ENCODE results near the gene LHPP.

DNA sequence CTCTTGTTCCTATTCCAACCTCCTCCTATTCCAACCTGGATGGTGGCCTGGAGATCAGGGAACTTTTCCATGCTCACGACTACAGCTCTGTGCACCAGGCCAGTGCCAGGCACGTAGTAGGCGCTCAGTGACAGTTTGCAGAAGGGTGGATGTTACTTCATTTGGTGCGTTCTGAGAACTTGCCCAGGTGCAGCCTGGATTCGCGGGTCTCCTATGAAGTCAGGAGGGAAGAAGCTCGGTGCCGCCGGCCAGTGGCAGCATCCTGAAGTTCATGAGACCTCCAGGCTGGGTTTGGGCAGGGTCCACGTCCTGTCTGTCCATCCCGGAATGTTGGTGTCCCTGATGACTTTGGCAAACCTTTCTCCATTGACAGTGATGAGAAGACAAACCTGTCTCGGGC lies 21.3 kb downstream of the LHPP start:
- TF ChIP-seq EP300 (IDR thresholded peaks at IDR 0.05; ENCODE audit: borderline replicate concordance in 1 of 2, control insufficient read depth in 1 of 2, low read depth in 2 of 2, low read length in 2 of 2) (no peak), HDAC2 (IDR thresholded peaks at IDR 0.05) (no peak), RBBP5 (conservative IDR thresholded peaks at IDR 0.05) (no peak), POLR2A (IDR thresholded peaks at IDR 0.05; ENCODE audit: low read depth, low read length) (no peak), TAF1 (IDR thresholded peaks at IDR 0.05; ENCODE audit: borderline replicate concordance, low read depth, low read length) (no peak), ZNF217 (IDR thresholded peaks at IDR 0.05) (no peak)
- TF ChIP-seq, protein P1, sequence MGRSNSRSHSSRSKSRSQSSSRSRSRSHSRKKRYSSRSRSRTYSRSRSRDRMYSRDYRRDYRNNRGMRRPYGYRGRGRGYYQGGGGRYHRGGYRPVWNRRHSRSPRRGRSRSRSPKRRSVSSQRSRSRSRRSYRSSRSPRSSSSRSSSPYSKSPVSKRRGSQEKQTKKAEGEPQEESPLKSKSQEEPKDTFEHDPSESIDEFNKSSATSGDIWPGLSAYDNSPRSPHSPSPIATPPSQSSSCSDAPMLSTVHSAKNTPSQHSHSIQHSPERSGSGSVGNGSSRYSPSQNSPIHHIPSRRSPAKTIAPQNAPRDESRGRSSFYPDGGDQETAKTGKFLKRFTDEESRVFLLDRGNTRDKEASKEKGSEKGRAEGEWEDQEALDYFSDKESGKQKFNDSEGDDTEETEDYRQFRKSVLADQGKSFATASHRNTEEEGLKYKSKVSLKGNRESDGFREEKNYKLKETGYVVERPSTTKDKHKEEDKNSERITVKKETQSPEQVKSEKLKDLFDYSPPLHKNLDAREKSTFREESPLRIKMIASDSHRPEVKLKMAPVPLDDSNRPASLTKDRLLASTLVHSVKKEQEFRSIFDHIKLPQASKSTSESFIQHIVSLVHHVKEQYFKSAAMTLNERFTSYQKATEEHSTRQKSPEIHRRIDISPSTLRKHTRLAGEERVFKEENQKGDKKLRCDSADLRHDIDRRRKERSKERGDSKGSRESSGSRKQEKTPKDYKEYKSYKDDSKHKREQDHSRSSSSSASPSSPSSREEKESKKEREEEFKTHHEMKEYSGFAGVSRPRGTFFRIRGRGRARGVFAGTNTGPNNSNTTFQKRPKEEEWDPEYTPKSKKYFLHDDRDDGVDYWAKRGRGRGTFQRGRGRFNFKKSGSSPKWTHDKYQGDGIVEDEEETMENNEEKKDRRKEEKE (IDR thresholded peaks at IDR 0.05) = no peak
